Type B pancreatic cell (in vitro differentiated cells): ENCODE measurements around the gene ARSG. TPM values are rescaled to one million over a fixed set of nuclear protein-coding genes. Genes with fewer than 3 reads are reported as not detected.
"Not testable (repeated sequence)": the region's sequence is repeated elsewhere in the genome, so short reads cannot be mapped to it uniquely, and the experiment has no call there.

Source experiments
- DNase-seq: peaks from one replicate; pipeline ENCODE4 v3.0.0; 2021; ENCODE audit warnings: mixed read lengths; ENCODE audit not compliant: unreplicated experiment; ENCODE audit errors: extremely low spot score
- H3K27ac Mint-ChIP-seq: 2 replicates; pipeline ENCODE4 v1.8.0; 2021; ENCODE audit warnings: mild to moderate bottlenecking, mixed read lengths
- H3K27me3 Mint-ChIP-seq: 2 replicates; pipeline ENCODE4 v1.8.0; 2021; ENCODE audit warnings: mixed read lengths
- H3K36me3 Mint-ChIP-seq: 2 replicates; pipeline ENCODE4 v1.8.0; 2021; ENCODE audit warnings: mixed read lengths
- H3K4me1 Mint-ChIP-seq: one replicate; pipeline ENCODE4 v1.8.0; 2021; ENCODE audit warnings: mixed read lengths; ENCODE audit not compliant: unreplicated experiment
- H3K4me3 Mint-ChIP-seq: 2 replicates; pipeline ENCODE4 v1.8.0; 2021; ENCODE audit warnings: mild to moderate bottlenecking, mixed read lengths
- H3K9me3 Mint-ChIP-seq: 2 replicates; pipeline ENCODE4 v1.8.0; 2021; ENCODE audit warnings: mixed read lengths
- total RNA-seq: library from RNA; stranded (reverse); gene quantifications from 2 replicates; pipeline ENCODE4 v1.2.1, GENCODE V29; 2021; ENCODE audit warnings: low replicate concordance
- TF ChIP-seq, protein P1 (sequence below): fragments of 200-600 bp; sonication (generic); conservative IDR thresholded peaks from 2 replicates; pipeline ENCODE4 v1.5.0; 2021; ENCODE audit warnings: antibody characterized with exemption, mild to moderate bottlenecking

ARSG gene
- total RNA-seq, 1 donor from 2014 or later = 4.1 TPM

GRCh38 chr17:68353111-68353521, 61.8 kb downstream of the ARSG start:
- Mint-ChIP-seq H3K27ac (no peak overlapping the region), H3K27me3 (no peaks in the 10 kb centered on the region), H3K4me1 (peaks cover 5% of the 10 kb centered on the region), H3K9me3 (no peaks in the 10 kb centered on the region), H3K36me3 (no peaks in the 10 kb centered on the region), H3K4me3 (no peak overlapping the region)
- no peak for DNase-seq
- TF ChIP-seq, protein P1, sequence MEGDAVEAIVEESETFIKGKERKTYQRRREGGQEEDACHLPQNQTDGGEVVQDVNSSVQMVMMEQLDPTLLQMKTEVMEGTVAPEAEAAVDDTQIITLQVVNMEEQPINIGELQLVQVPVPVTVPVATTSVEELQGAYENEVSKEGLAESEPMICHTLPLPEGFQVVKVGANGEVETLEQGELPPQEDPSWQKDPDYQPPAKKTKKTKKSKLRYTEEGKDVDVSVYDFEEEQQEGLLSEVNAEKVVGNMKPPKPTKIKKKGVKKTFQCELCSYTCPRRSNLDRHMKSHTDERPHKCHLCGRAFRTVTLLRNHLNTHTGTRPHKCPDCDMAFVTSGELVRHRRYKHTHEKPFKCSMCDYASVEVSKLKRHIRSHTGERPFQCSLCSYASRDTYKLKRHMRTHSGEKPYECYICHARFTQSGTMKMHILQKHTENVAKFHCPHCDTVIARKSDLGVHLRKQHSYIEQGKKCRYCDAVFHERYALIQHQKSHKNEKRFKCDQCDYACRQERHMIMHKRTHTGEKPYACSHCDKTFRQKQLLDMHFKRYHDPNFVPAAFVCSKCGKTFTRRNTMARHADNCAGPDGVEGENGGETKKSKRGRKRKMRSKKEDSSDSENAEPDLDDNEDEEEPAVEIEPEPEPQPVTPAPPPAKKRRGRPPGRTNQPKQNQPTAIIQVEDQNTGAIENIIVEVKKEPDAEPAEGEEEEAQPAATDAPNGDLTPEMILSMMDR = no peak

GRCh38 chr17:68354311-68354710, 63.0 kb downstream of the ARSG start:
- not testable (repeated sequence) for H3K27ac Mint-ChIP-seq, H3K36me3 Mint-ChIP-seq, DNase-seq, H3K9me3 Mint-ChIP-seq, H3K4me1 Mint-ChIP-seq, H3K4me3 Mint-ChIP-seq, H3K27me3 Mint-ChIP-seq

DNA sequence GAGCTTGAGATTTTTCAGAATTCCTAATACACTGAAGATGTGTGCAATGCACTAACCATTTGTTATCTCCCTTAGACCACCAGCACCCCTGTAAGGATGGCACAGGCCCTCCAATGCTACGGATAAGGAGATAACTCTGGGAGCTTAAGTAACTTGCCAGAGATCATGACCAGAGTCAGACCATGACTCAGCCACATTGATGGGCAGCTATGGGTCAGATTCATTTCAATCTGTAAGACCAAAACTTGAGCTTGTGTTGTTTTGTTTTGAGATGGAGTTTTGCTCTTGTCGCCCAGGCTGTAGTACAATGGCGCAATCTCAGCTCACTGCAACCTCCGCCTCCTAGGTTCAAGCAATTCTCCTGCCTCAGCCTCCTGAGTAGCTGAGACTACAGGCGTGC, 63.8 kb downstream of the ARSG start:
- H3K4me1 Mint-ChIP-seq, H3K4me3 Mint-ChIP-seq, DNase-seq, H3K36me3 Mint-ChIP-seq, H3K27ac Mint-ChIP-seq, H3K9me3 Mint-ChIP-seq, H3K27me3 Mint-ChIP-seq: not testable (repeated sequence)

DNA sequence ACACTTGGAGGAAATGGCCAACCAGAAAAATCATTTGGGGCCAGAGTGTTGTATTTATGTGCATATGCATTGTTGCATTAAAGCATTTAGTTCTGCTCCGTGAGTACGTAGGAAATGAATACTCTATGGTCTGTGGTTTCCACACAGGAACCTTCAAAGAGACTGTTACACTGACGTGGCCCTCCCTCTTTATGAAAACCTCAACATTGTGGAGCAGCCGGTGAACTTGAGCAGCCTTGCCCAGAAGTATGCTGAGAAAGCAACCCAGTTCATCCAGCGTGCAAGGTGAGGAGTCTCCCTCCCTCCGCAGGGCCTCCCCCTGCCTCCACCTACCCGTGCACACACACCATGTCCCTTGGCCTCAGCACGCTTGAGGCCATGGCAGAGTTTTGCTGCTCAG, 65.2 kb downstream of the ARSG start:
- no peaks in the 10 kb centered on the region for H3K36me3 Mint-ChIP-seq
- no peak overlapping the region for H3K4me3 Mint-ChIP-seq
- H3K27ac Mint-ChIP-seq = no peak overlapping the region
- no peaks in the 10 kb centered on the region for H3K27me3 Mint-ChIP-seq
- no peak for DNase-seq
- H3K9me3 Mint-ChIP-seq = no peaks in the 10 kb centered on the region
- TF ChIP-seq, protein P1 = no peak
- H3K4me1 Mint-ChIP-seq = peaks cover 2% of the 10 kb centered on the region

DNA sequence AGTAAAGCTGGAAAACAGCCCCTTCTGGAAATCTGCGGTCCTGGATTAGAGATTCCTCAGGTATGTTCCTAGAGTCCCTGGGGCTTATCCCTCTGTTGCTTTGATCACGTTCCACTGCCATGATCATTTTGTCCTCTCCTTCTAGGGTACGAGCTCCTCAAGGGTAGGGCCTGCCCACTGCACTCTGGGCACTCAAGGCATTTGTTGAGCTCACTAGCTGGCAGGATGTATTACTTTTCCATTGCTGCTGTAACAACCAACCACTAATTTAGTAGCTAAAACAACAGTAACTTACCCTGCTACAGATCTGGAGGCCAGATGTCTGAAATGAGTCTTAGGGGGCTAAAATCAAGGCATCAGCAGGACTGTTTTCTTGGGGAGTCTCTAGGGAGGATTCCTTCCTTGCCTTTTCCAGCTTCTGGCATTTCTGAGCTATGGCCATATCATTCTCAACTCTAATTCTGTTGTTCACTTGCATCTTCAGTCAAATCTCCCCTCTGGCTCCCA, 65.7 kb downstream of the ARSG start:
- Mint-ChIP-seq H3K4me3 (no peak overlapping the region), H3K9me3 (no peaks in the 10 kb centered on the region), H3K4me1 (no peaks in the 10 kb centered on the region), H3K27ac (no peak overlapping the region), H3K36me3 (no peaks in the 10 kb centered on the region), H3K27me3 (no peaks in the 10 kb centered on the region)
- no peak for DNase-seq
- TF ChIP-seq, protein P1 = no peak

DNA sequence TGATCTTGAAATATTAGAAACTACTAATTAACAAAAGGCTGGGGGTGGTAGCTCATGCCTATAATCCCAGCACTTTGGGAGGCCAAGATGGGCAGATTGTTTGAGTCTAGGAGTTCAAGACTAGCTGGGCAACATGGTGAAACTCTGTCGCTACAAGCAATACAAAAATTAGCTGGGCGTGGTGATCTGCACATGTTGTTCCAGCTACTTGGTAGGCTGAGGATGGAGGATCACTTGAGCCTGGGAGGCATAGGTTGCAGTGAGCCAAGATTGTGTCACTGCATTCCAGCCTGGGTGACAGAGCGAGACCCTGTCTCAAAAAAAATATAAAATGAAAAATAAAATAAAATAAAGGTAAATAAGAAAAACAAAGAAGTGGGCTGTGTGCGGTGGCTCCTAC, 66.6 kb downstream of the ARSG start:
- Mint-ChIP-seq H3K27ac (no peak overlapping the region), H3K4me1 (no peaks in the 10 kb centered on the region), H3K36me3 (no peaks in the 10 kb centered on the region), H3K4me3 (no peak overlapping the region), H3K27me3 (no peaks in the 10 kb centered on the region), H3K9me3 (no peaks in the 10 kb centered on the region)
- TF ChIP-seq, protein P1 = no peak
- DNase-seq = no peak
